ENCODE results near the gene NUP133.
"Not testable (repeated sequence)": the region's sequence is repeated elsewhere in the genome, so short reads cannot be mapped to it uniquely, and the experiment has no call there.

The NUP133 gene

GRCh38 chr1:229402993-229403392, 105.1 kb downstream of the NUP133 start:
- no peaks in the 10 kb centered on the region for H3K36me3 ChIP-seq (ENCODE audit: control insufficient read depth, insufficient read depth, low read length)
- H3K18ac ChIP-seq (ENCODE audit: low read length) = no peak overlapping the region
- H3K4ac ChIP-seq (ENCODE audit: low read depth, low read length) = no peak overlapping the region
- H3K23ac ChIP-seq (ENCODE audit: low read length) = no peak overlapping the region
- H2BK5ac ChIP-seq (ENCODE audit: low read length) = no peak overlapping the region
- H3K27ac ChIP-seq (ENCODE audit: low read depth, low read length) = no peak overlapping the region
- no peak overlapping the region for H4K5ac ChIP-seq (ENCODE audit: low read length)
- peaks cover 2% of the 10 kb centered on the region for H3K4me1 ChIP-seq (ENCODE audit: control insufficient read depth, low read depth, low read length)
- DNase-seq = no peak
- H4K8ac ChIP-seq (ENCODE audit: low read depth, low read length) = no peak overlapping the region
- no peak overlapping the region for H3K9ac ChIP-seq (ENCODE audit: low read length)
- H3K4me3 ChIP-seq (ENCODE audit: low read length) = no peak overlapping the region
- H3K56ac ChIP-seq (ENCODE audit: low read length) = no peak overlapping the region
- no CpG with 5 or more reads among the region's 6 CpGs for WGBS (ENCODE audit: extremely low coverage, insufficient coverage, low lambda C conversion rate)
- H3K79me2 ChIP-seq (ENCODE audit: control insufficient read depth, insufficient read depth, low read length) = no peaks in the 10 kb centered on the region
- H3K79me1 ChIP-seq (ENCODE audit: low read length) = no peaks in the 10 kb centered on the region
- no peak overlapping the region for H2BK120ac ChIP-seq (ENCODE audit: low read depth, low read length)
- H3K4me2 ChIP-seq (ENCODE audit: low read length) = no peak overlapping the region
- no peak overlapping the region for H2BK15ac ChIP-seq (replicated peaks; ENCODE audit: low read depth)
- H2AK5ac ChIP-seq (ENCODE audit: low read length) = no peak overlapping the region
- H3K27me3 ChIP-seq (ENCODE audit: insufficient read depth, low read length, poor library complexity) = peaks cover 2% of the 10 kb centered on the region

DNA sequence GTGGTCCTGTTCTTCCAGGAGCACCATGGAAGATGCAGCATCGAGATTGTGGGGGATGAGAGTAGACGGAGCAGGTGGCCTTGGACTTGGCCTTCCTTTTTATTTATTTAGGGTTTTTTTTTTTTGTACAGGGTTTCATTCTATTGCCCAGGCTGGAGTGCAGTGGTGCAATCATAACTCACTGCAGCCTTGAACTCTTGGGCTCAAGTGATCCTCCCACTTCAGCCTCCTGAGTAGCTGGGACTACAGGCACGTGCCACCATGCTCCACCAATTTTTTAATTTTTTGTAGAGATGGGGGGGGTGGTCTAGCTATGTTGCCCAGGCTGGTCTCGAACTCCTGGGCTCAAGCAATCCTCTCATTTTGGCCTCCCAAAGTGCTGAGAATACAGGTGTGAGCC, 105.8 kb downstream of the NUP133 start:
- not testable (repeated sequence) for H2BK120ac ChIP-seq (ENCODE audit: low read depth, low read length); H3K9ac ChIP-seq (ENCODE audit: low read length); H3K36me3 ChIP-seq (ENCODE audit: control insufficient read depth, insufficient read depth, low read length); H3K4me2 ChIP-seq (ENCODE audit: low read length); H4K5ac ChIP-seq (ENCODE audit: low read length); H3K27ac ChIP-seq (ENCODE audit: low read depth, low read length); H3K4me1 ChIP-seq (ENCODE audit: control insufficient read depth, low read depth, low read length); H3K4me3 ChIP-seq (ENCODE audit: low read length); H3K4ac ChIP-seq (ENCODE audit: low read depth, low read length); H2BK15ac ChIP-seq (replicated peaks; ENCODE audit: low read depth); H2AK5ac ChIP-seq (ENCODE audit: low read length); H4K8ac ChIP-seq (ENCODE audit: low read depth, low read length); H3K56ac ChIP-seq (ENCODE audit: low read length); H3K18ac ChIP-seq (ENCODE audit: low read length); DNase-seq; H3K27me3 ChIP-seq (ENCODE audit: insufficient read depth, low read length, poor library complexity); H3K23ac ChIP-seq (ENCODE audit: low read length); H3K79me1 ChIP-seq (ENCODE audit: low read length); H2BK5ac ChIP-seq (ENCODE audit: low read length); H3K79me2 ChIP-seq (ENCODE audit: control insufficient read depth, insufficient read depth, low read length)
- WGBS (ENCODE audit: extremely low coverage, insufficient coverage, low lambda C conversion rate) = no CpG with 5 or more reads among the region's 4 CpGs

DNA sequence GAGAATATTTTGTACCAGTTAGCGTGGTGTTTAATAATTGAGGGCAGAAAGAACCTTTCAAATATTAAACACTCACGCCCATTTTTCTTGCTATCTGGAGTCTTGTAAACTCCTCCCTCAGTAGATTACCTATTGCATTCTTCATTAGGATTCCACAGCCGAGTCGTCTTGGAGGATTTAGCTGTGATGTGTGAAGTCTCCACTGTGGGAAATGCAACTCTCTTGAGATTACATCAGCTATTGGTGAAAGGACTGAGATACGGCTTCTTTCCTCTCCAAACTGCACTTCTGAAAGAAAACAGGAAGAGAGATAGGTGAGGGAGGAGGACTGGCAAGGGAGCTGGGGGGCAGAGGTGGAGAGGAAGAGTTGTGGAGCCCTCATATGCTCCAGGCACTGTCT, 110.4 kb downstream of the NUP133 start:
- DNase-seq = peak; percentile 73
- Histone ChIP-seq H4K5ac (ENCODE audit: low read length) (no peak overlapping the region), H3K79me1 (ENCODE audit: low read length) (no peaks in the 10 kb centered on the region), H3K4me3 (ENCODE audit: low read length) (no peak overlapping the region), H4K8ac (ENCODE audit: low read depth, low read length) (no peak overlapping the region), H3K18ac (ENCODE audit: low read length) (no peak overlapping the region), H2BK15ac (replicated peaks; ENCODE audit: low read depth) (no peak overlapping the region), H2BK5ac (ENCODE audit: low read length) (no peak overlapping the region), H3K4me1 (ENCODE audit: control insufficient read depth, low read depth, low read length) (no peaks in the 10 kb centered on the region), H3K27me3 (ENCODE audit: insufficient read depth, low read length, poor library complexity) (no peaks in the 10 kb centered on the region), H2AK5ac (ENCODE audit: low read length) (no peak overlapping the region), H3K27ac (ENCODE audit: low read depth, low read length) (no peak overlapping the region), H3K9ac (ENCODE audit: low read length) (no peak overlapping the region), H3K4ac (ENCODE audit: low read depth, low read length) (no peak overlapping the region), H3K23ac (ENCODE audit: low read length) (no peak overlapping the region), H3K79me2 (ENCODE audit: control insufficient read depth, insufficient read depth, low read length) (no peaks in the 10 kb centered on the region), H3K4me2 (ENCODE audit: low read length) (no peak overlapping the region), H3K56ac (ENCODE audit: low read length) (no peak overlapping the region), H3K36me3 (ENCODE audit: control insufficient read depth, insufficient read depth, low read length) (no peaks in the 10 kb centered on the region), H2BK120ac (ENCODE audit: low read depth, low read length) (no peak overlapping the region)
- WGBS (ENCODE audit: extremely low coverage, insufficient coverage, low lambda C conversion rate) = no CpG with 5 or more reads among the region's 5 CpGs

- Histone ChIP-seq H3K79me2 (ENCODE audit: control insufficient read depth, insufficient read depth, low read length) (no peaks in the 10 kb centered on the region), H3K23ac (ENCODE audit: low read length) (no peak overlapping the region), H3K79me1 (ENCODE audit: low read length) (no peaks in the 10 kb centered on the region), H3K56ac (ENCODE audit: low read length) (no peak overlapping the region), H3K4me2 (ENCODE audit: low read length) (no peak overlapping the region), H3K18ac (ENCODE audit: low read length) (no peak overlapping the region), H2AK5ac (ENCODE audit: low read length) (no peak overlapping the region), H3K4me1 (ENCODE audit: control insufficient read depth, low read depth, low read length) (no peaks in the 10 kb centered on the region), H2BK15ac (replicated peaks; ENCODE audit: low read depth) (no peak overlapping the region), H3K27ac (ENCODE audit: low read depth, low read length) (no peak overlapping the region), H3K4me3 (ENCODE audit: low read length) (no peak overlapping the region), H2BK5ac (ENCODE audit: low read length) (no peak overlapping the region), H3K9ac (ENCODE audit: low read length) (no peak overlapping the region), H3K27me3 (ENCODE audit: insufficient read depth, low read length, poor library complexity) (no peaks in the 10 kb centered on the region), H2BK120ac (ENCODE audit: low read depth, low read length) (no peak overlapping the region), H3K36me3 (ENCODE audit: control insufficient read depth, insufficient read depth, low read length) (no peaks in the 10 kb centered on the region), H4K8ac (ENCODE audit: low read depth, low read length) (no peak overlapping the region), H4K5ac (ENCODE audit: low read length) (no peak overlapping the region), H3K4ac (ENCODE audit: low read depth, low read length) (no peak overlapping the region)
- no peak for DNase-seq
- WGBS (ENCODE audit: extremely low coverage, insufficient coverage, low lambda C conversion rate) = no CpG with 5 or more reads among the region's 11 CpGs
Observed at GRCh38 chr1:229396585-229397206, 111.4 kb downstream of the NUP133 start.

GRCh38 chr1:229394517-229394916, 113.6 kb downstream of the NUP133 start:
- H4K8ac ChIP-seq (ENCODE audit: low read depth, low read length); H2AK5ac ChIP-seq (ENCODE audit: low read length); H3K27ac ChIP-seq (ENCODE audit: low read depth, low read length); H3K79me1 ChIP-seq (ENCODE audit: low read length); H3K56ac ChIP-seq (ENCODE audit: low read length); H3K18ac ChIP-seq (ENCODE audit: low read length); H3K36me3 ChIP-seq (ENCODE audit: control insufficient read depth, insufficient read depth, low read length); DNase-seq; H3K4me2 ChIP-seq (ENCODE audit: low read length); H3K79me2 ChIP-seq (ENCODE audit: control insufficient read depth, insufficient read depth, low read length); H4K5ac ChIP-seq (ENCODE audit: low read length); H2BK15ac ChIP-seq (replicated peaks; ENCODE audit: low read depth); H3K4me1 ChIP-seq (ENCODE audit: control insufficient read depth, low read depth, low read length); H3K23ac ChIP-seq (ENCODE audit: low read length); H2BK5ac ChIP-seq (ENCODE audit: low read length); H2BK120ac ChIP-seq (ENCODE audit: low read depth, low read length); H3K27me3 ChIP-seq (ENCODE audit: insufficient read depth, low read length, poor library complexity); H3K9ac ChIP-seq (ENCODE audit: low read length); H3K4ac ChIP-seq (ENCODE audit: low read depth, low read length); H3K4me3 ChIP-seq (ENCODE audit: low read length): not testable (repeated sequence)
- no CpG with 5 or more reads among the region's 5 CpGs for WGBS (ENCODE audit: extremely low coverage, insufficient coverage, low lambda C conversion rate)

DNA sequence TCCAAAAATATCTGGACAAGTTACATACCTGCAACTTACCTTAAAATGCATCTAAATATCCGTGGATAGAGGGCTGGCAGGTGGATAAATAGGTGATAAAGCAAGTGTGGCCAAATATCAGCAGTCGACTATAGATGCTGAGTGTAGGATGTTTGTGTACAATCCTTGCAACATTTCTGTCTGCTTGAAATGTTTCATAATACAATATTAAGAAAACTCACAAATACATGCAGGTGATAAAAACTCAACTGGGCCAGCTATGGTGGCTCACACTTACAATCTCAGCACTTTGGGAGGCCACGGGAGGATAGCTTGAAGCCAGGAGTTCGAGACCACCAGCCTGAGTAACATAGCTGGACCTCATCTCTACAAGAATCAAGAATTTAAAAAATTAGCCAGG, 115.2 kb downstream of the NUP133 start:
- no peak overlapping the region for H3K9ac ChIP-seq (ENCODE audit: low read length)
- no peak overlapping the region for H3K4me3 ChIP-seq (ENCODE audit: low read length)
- no peaks in the 10 kb centered on the region for H3K36me3 ChIP-seq (ENCODE audit: control insufficient read depth, insufficient read depth, low read length)
- no peak overlapping the region for H3K27ac ChIP-seq (ENCODE audit: low read depth, low read length)
- H3K18ac ChIP-seq (ENCODE audit: low read length) = no peak overlapping the region
- H3K56ac ChIP-seq (ENCODE audit: low read length) = no peak overlapping the region
- no peak overlapping the region for H2BK5ac ChIP-seq (ENCODE audit: low read length)
- H2BK15ac ChIP-seq (replicated peaks; ENCODE audit: low read depth) = no peak overlapping the region
- H2AK5ac ChIP-seq (ENCODE audit: low read length) = no peak overlapping the region
- no peaks in the 10 kb centered on the region for H3K27me3 ChIP-seq (ENCODE audit: insufficient read depth, low read length, poor library complexity)
- H4K5ac ChIP-seq (ENCODE audit: low read length) = no peak overlapping the region
- H4K8ac ChIP-seq (ENCODE audit: low read depth, low read length) = no peak overlapping the region
- H3K23ac ChIP-seq (ENCODE audit: low read length) = no peak overlapping the region
- DNase-seq = no peak
- H2BK120ac ChIP-seq (ENCODE audit: low read depth, low read length) = no peak overlapping the region
- no CpG with 5 or more reads among the region's 4 CpGs for WGBS (ENCODE audit: extremely low coverage, insufficient coverage, low lambda C conversion rate)
- H3K4me2 ChIP-seq (ENCODE audit: low read length) = no peak overlapping the region
- no peak overlapping the region for H3K4ac ChIP-seq (ENCODE audit: low read depth, low read length)
- H3K79me1 ChIP-seq (ENCODE audit: low read length) = no peaks in the 10 kb centered on the region
- no peaks in the 10 kb centered on the region for H3K79me2 ChIP-seq (ENCODE audit: control insufficient read depth, insufficient read depth, low read length)
- H3K4me1 ChIP-seq (ENCODE audit: control insufficient read depth, low read depth, low read length) = no peaks in the 10 kb centered on the region

Measured in mesendoderm (in vitro differentiated cells).